Stimulated activated naive CD8-positive, alpha-beta T cell treated with anti-CD3 and anti-CD28 coated beads, Interleukin-15, Interleukin-2, amounts not matched to agents 100 ng/mL and 50 ng/mL, for 24 hours (primary cell): ENCODE measurements around the gene SLC5A5.
A peak's percentile ranks its signal among the peaks of the same experiment; 100 is the strongest.

Experiments used
- H3K27ac Mint-ChIP-seq: one replicate; pipeline ENCODE4 v1.8.0; 2021; ENCODE audit warnings: mild to moderate bottlenecking, mixed read lengths
- H3K27me3 Mint-ChIP-seq: one replicate; pipeline ENCODE4 v1.8.0; 2021; ENCODE audit warnings: mixed read lengths
- H3K36me3 Mint-ChIP-seq: one replicate; pipeline ENCODE4 v1.8.0; 2021; ENCODE audit warnings: low read depth, mixed read lengths
- H3K4me1 Mint-ChIP-seq: one replicate; pipeline ENCODE4 v1.8.0; 2021; ENCODE audit warnings: low read depth, mixed read lengths
- H3K4me3 Mint-ChIP-seq: one replicate; pipeline ENCODE4 v1.8.0; 2021; ENCODE audit warnings: mild to moderate bottlenecking, mixed read lengths
- H3K9me3 Mint-ChIP-seq: one replicate; pipeline ENCODE4 v1.8.0; 2021; ENCODE audit warnings: mixed read lengths

The SLC5A5 gene

GRCh38 chr19:17871878-17872250, at the start of gene SLC5A5:
TSS of gene SLC5A5 (plus strand) at chr19:17871945. CDS start at chr19:17872320, 375 bp downstream.
- Mint-ChIP-seq H3K9me3 (no peaks in the 10 kb centered on the region), H3K36me3 (no peaks in the 10 kb centered on the region), H3K27ac (peak within 1 kb of the TSS; percentile 74), H3K4me1 (peaks cover 8% of the 10 kb centered on the region), H3K27me3 (peaks cover 3% of the 10 kb centered on the region), H3K4me3 (peak within 1 kb of the TSS; percentile 82)

- Mint-ChIP-seq H3K27me3 (no peaks in the 10 kb centered on the region), H3K4me3 (no peak overlapping the region), H3K4me1 (no peaks in the 10 kb centered on the region), H3K27ac (no peak overlapping the region), H3K36me3 (peaks cover 6% of the 10 kb centered on the region), H3K9me3 (no peaks in the 10 kb centered on the region)
Observed at GRCh38 chr19:17824339-17824738, 47.4 kb upstream of the SLC5A5 start.

DNA sequence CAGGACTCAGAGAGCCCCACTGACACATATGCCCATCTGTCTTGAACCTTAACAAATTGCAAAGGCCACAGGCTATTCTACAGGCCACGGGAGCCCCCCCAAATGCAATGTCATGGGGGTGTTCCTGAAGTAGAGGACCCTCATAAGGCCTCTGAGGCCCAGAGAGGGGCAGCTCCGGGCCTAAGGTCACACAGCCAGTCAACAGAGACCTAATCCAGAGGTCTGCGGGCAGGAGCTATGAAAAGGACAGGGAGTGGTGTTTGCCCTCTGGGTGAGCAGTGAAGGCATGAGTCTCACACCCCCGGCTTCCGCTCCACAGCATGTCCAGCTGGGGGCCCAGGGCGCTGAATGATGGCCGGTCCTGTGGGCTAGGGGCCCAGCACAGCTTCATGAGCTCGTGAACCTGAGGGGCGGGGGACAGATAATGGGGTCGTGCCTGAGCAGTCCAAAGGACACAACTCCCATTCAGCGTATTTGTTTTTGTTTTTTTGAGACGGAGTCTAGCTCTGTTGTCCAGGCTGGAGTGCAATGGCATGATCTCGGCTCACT, 45.2 kb upstream of the SLC5A5 start:
- Mint-ChIP-seq H3K4me1 (no peaks in the 10 kb centered on the region), H3K4me3 (no peak overlapping the region), H3K9me3 (no peaks in the 10 kb centered on the region), H3K27me3 (no peaks in the 10 kb centered on the region), H3K36me3 (peaks cover 21% of the 10 kb centered on the region), H3K27ac (no peak overlapping the region)

DNA sequence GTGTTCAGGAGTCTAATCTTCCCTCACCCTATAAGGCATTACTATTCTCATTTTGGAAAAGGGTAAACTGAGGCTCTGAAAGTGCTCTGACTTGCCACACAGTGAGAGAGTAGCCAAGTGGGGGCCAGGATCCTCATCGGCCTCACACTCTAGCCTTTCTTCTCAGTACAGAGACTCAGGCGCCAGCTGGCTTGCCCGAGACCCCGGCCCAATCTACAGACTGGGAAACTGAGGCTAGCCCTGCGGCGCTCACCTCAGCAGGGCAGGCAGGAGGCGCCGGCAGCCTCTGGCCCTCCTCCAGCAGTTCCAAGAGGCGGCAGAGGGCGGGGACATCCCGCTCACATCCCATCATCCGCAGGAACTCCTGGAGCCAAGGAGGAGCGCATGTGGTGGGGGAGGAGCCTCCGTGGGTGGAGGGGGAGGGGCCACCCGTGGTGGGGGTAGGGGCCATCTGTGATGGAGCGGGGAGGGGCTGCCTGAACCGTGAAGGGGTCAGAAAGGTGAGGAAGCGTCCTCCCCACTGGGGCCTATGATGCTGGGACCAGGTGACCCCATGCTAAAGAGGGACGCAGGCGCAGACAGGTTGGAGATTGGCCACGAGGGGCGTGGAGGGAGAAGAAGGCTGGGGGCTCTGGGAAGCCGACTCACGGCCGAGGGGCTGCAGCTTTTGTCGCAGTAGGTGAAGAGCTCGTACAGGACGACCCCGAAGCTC, 41.7 kb upstream of the SLC5A5 start:
- H3K9me3 Mint-ChIP-seq: no peaks in the 10 kb centered on the region
- H3K27ac Mint-ChIP-seq: no peak overlapping the region
- H3K36me3 Mint-ChIP-seq: peaks cover 48% of the 10 kb centered on the region
- no peaks in the 10 kb centered on the region for H3K27me3 Mint-ChIP-seq
- no peak overlapping the region for H3K4me3 Mint-ChIP-seq
- H3K4me1 Mint-ChIP-seq: no peaks in the 10 kb centered on the region

- Mint-ChIP-seq H3K36me3 (peaks cover 56% of the 10 kb centered on the region), H3K4me3 (no peak overlapping the region), H3K9me3 (no peaks in the 10 kb centered on the region), H3K27ac (no peak overlapping the region), H3K4me1 (no peaks in the 10 kb centered on the region), H3K27me3 (no peaks in the 10 kb centered on the region)
Observed at GRCh38 chr19:17830567-17831418, 41.0 kb upstream of the SLC5A5 start.

- Mint-ChIP-seq H3K9me3 (no peaks in the 10 kb centered on the region), H3K36me3 (peaks cover 61% of the 10 kb centered on the region), H3K27ac (no peak overlapping the region), H3K27me3 (no peaks in the 10 kb centered on the region), H3K4me3 (no peak overlapping the region), H3K4me1 (no peaks in the 10 kb centered on the region)
Observed at GRCh38 chr19:17831419-17831888, 40.3 kb upstream of the SLC5A5 start.

DNA sequence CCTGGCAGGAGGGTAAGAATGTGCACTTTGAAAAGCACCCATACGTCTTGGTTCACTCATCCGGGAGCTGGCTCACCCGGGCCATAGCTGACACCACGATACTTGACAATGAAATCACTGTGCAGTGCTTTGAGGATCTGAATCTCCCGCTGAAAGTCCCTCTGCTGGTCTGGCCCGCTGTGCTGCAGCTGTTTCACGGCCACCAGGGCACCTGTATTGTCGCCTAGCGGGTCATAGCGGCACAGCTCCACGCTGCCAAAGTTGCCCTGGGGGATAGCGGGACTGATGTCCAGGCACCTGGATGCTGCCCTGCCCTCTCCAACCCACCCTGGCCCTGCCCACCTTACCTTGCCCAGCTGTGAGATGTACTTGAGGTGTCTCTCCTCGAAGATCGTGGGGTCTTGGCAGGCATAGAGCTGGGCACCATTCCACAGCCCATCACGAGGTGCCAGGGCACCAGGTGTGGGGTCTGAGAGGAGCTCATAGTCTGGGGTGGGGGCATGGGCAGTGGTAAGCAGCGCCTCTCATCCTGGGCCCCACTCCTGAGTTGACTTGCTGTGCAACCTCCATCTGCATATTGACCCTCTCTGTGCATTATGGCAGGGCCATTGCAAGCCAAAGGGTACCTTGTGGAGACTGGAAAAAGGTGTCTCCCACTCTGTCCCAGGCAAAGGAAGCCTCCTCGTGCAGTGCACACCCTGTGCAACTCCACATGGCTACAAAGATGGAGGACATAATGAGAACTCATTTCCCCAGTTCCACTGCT, 39.1 kb upstream of the SLC5A5 start:
- H3K4me1 Mint-ChIP-seq: no peaks in the 10 kb centered on the region
- H3K27ac Mint-ChIP-seq: no peak overlapping the region
- no peak overlapping the region for H3K4me3 Mint-ChIP-seq
- no peaks in the 10 kb centered on the region for H3K9me3 Mint-ChIP-seq
- no peaks in the 10 kb centered on the region for H3K27me3 Mint-ChIP-seq
- peaks cover 67% of the 10 kb centered on the region for H3K36me3 Mint-ChIP-seq

- no peak overlapping the region for H3K27ac Mint-ChIP-seq
Observed at GRCh38 chr19:17834350-17835181, 37.2 kb upstream of the SLC5A5 start.

GRCh38 chr19:17835182-17836006, 36.4 kb upstream of the SLC5A5 start:
- Mint-ChIP-seq H3K9me3 (no peaks in the 10 kb centered on the region), H3K27ac (peak overlapping the region; percentile 1), H3K36me3 (peaks cover 75% of the 10 kb centered on the region), H3K27me3 (no peaks in the 10 kb centered on the region), H3K4me1 (peaks cover 8% of the 10 kb centered on the region), H3K4me3 (no peak overlapping the region)

More at GRCh38 chr19:17834350-17835181, 37.2 kb upstream of the SLC5A5 start:
- Mint-ChIP-seq H3K9me3 (no peaks in the 10 kb centered on the region), H3K4me1 (peaks cover 8% of the 10 kb centered on the region), H3K4me3 (no peak overlapping the region), H3K27me3 (no peaks in the 10 kb centered on the region), H3K36me3 (peaks cover 76% of the 10 kb centered on the region)

GRCh38 chr19:17836530-17836929, 35.2 kb upstream of the SLC5A5 start:
- Mint-ChIP-seq H3K36me3 (peaks cover 76% of the 10 kb centered on the region), H3K9me3 (no peaks in the 10 kb centered on the region), H3K4me3 (no peak overlapping the region), H3K4me1 (peaks cover 8% of the 10 kb centered on the region), H3K27me3 (no peaks in the 10 kb centered on the region), H3K27ac (no peak overlapping the region)

DNA sequence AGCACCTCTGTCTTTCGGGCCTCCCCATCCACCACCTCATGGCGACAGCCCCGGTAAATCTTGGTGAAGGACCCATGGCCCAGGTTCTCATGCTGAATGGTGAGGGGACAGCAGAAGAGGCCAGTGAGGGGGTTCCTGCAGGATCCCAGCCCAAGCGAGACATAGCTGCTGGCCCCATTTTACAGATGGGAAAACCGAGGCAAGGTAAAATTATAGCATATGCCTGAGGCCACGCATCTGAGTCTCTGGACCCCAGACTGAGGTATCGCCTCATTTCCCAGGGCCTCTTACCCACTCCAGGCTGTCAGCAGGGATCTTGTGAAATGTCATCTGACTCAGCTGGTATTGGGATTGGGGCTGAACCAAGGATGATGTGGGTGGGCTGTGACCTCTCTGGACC, 33.8 kb upstream of the SLC5A5 start:
- Mint-ChIP-seq H3K36me3 (peaks cover 63% of the 10 kb centered on the region), H3K4me1 (peaks cover 8% of the 10 kb centered on the region), H3K9me3 (no peaks in the 10 kb centered on the region), H3K27me3 (no peaks in the 10 kb centered on the region), H3K27ac (peak overlapping the region; percentile 72), H3K4me3 (no peak overlapping the region)

- peaks cover 27% of the 10 kb centered on the region for H3K4me1 Mint-ChIP-seq
- H3K27me3 Mint-ChIP-seq: no peaks in the 10 kb centered on the region
- no peak overlapping the region for H3K27ac Mint-ChIP-seq
- no peaks in the 10 kb centered on the region for H3K9me3 Mint-ChIP-seq
- H3K36me3 Mint-ChIP-seq: peaks cover 65% of the 10 kb centered on the region
- H3K4me3 Mint-ChIP-seq: no peak overlapping the region
Observed at GRCh38 chr19:17840019-17840418, 31.7 kb upstream of the SLC5A5 start.

GRCh38 chr19:17841371-17841809, 30.4 kb upstream of the SLC5A5 start:
- Mint-ChIP-seq H3K27ac (no peak overlapping the region), H3K9me3 (no peaks in the 10 kb centered on the region), H3K36me3 (peaks cover 59% of the 10 kb centered on the region), H3K4me1 (peaks cover 41% of the 10 kb centered on the region), H3K4me3 (no peak overlapping the region), H3K27me3 (no peaks in the 10 kb centered on the region)
